DND-41 (cell line): ENCODE results near the gene ASCL1.

Experiments used
- EZH2 ChIP-seq: IDR thresholded peaks from 3 replicates; pipeline ENCODE4 v1.6.1; 2012; ENCODE audit warnings: borderline replicate concordance, low read depth, mild to moderate bottlenecking, moderate library complexity, low read length, inconsistent platforms; ENCODE audit not compliant: severe bottlenecking
- TF ChIP-seq, protein P1 (sequence below): IDR thresholded peaks from 2 replicates; pipeline ENCODE4 v1.5.1; 2012; ENCODE audit warnings: borderline replicate concordance, low read length, moderate library complexity, mild to moderate bottlenecking; ENCODE audit not compliant: poor library complexity, severe bottlenecking; ENCODE audit errors: extremely low read depth

DNA sequence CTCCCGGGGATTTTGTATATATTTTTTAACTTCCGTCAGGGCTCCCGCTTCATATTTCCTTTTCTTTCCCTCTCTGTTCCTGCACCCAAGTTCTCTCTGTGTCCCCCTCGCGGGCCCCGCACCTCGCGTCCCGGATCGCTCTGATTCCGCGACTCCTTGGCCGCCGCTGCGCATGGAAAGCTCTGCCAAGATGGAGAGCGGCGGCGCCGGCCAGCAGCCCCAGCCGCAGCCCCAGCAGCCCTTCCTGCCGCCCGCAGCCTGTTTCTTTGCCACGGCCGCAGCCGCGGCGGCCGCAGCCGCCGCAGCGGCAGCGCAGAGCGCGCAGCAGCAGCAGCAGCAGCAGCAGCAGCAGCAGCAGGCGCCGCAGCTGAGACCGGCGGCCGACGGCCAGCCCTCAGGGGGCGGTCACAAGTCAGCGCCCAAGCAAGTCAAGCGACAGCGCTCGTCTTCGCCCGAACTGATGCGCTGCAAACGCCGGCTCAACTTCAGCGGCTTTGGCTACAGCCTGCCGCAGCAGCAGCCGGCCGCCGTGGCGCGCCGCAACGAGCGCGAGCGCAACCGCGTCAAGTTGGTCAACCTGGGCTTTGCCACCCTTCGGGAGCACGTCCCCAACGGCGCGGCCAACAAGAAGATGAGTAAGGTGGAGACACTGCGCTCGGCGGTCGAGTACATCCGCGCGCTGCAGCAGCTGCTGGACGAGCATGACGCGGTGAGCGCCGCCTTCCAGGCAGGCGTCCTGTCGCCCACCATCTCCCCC is 777 bp downstream of the ASCL1 start:
- TF ChIP-seq, protein P1, sequence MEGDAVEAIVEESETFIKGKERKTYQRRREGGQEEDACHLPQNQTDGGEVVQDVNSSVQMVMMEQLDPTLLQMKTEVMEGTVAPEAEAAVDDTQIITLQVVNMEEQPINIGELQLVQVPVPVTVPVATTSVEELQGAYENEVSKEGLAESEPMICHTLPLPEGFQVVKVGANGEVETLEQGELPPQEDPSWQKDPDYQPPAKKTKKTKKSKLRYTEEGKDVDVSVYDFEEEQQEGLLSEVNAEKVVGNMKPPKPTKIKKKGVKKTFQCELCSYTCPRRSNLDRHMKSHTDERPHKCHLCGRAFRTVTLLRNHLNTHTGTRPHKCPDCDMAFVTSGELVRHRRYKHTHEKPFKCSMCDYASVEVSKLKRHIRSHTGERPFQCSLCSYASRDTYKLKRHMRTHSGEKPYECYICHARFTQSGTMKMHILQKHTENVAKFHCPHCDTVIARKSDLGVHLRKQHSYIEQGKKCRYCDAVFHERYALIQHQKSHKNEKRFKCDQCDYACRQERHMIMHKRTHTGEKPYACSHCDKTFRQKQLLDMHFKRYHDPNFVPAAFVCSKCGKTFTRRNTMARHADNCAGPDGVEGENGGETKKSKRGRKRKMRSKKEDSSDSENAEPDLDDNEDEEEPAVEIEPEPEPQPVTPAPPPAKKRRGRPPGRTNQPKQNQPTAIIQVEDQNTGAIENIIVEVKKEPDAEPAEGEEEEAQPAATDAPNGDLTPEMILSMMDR, result no peak
- TF ChIP-seq EZH2, result no peak
